HG03097 (cell line): ENCODE results near the gene BCL6B.

Experiments
- ATAC-seq: cut with Tn5 transposase; IDR thresholded peaks from one replicate; pipeline ENCODE4 v1.9.1; 2021; ENCODE audit not compliant: unreplicated experiment, low FRiP score

The BCL6B gene

DNA sequence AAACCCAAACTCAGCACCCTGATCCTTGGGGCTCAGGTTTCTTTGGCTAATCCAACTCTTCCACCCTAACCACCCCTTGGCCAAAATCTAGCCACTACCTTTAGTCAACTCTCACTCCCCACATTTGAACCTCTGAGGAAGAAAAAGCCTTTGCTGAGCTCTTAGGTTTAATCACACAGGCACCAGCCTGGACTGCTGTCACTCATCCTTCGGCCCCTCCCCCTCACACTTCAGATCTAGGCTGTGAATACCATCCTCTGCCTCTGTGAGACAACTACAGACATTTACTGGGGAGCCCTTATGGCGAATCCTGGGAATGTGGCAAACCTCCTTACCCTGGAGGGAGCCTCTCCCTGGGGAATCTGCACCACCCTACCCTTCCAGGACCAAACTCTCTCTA is 15.7 kb upstream of the BCL6B start:
- ATAC-seq, result no peak

DNA sequence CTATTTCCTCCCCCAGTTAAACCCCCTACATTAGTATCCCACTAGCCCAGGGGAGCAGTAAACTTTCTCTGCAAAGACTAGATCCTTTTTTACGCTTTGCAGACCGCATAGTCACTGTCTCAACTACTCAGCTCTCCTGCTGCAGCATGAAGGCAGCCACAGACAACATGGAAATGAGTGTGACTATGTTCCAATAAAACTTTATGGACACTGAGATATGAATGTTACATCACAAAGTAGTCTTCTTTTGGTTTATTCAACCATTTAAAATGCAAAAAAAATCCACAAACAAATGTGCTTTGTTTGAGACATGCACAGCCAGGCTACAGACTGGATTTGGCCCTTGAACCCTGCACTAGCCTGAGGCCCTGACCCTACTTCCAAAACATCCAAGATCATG is 12.3 kb upstream of the BCL6B start:
- ATAC-seq, result no peak

GRCh38 chr17:7011415-7011814 is 11.4 kb upstream of the BCL6B start:
- no peak for ATAC-seq

GRCh38 chr17:7011942-7012254 is 11.0 kb upstream of the BCL6B start:
- ATAC-seq, result no peak

GRCh38 chr17:7014261-7014994 is 8.4 kb upstream of the BCL6B start:
- peak; percentile 76 for ATAC-seq

- ATAC-seq, result peak; percentile 19
These were observed 7.6 kb upstream of the BCL6B start for GRCh38 chr17:7014995-7015958.

GRCh38 chr17:7016418-7016817 is 6.4 kb upstream of the BCL6B start:
- no peak for ATAC-seq

DNA sequence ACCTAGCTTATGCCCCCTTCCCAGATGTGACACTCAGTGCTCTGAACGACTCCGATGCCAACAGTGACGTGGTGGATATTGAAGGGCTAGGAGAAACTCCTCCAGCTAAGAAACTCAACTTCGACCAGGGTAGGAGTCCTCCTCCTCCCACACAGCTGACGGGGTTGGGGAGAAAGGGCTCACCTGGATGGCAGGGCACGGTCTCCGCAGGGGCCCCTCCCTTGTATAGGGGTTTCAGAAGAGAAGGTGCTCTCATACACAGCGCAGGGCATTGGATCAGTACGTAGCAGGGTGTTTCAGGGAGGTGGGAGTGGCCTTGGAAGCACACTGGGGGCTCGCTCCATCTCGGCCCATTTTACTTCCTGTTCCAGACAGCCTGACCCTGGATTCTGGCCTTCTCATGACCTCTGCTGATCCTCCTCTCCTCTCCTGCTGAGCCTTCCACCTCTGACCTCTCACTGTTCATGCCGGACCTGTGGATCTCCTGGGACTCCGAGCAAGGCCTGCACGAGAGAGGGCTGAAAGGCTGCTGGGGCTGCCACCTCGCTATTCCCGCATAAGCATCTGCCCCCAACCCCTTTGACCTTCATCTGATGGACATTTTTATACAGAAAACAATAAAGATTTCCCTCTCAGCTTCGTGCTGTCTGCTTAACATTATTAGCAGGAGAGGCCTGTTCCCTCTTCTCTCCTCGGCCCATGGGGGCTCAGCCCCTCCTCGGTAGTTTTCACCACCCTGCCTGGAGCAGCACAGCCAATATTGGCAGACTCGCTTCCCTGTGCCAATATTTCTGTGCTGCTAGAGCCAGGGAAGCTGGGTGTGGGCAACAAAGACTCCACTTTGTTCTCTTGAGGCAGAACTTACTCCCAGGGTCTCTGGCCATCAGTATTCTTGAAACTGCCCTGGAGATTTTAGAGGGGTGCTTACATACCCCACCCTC is 5.7 kb upstream of the BCL6B start:
- ATAC-seq, result no peak

DNA sequence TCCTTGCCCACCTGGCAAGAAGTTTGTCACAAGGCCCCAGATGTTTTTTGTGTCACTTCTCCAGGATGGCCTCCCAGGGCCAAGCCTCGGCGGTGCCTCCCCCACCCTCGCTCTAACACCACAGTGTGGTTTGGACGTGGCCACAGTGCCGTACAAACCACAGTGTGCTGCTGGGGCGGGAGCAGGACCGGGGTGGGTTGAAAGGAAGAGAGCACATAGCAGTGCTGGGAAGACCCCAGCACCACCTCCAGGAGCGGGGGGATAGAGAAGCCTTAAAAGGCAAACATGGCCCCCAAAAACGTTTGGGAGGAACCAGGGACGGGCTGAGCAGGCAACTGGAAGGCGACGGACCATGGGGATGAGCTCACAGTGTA is 5.0 kb upstream of the BCL6B start:
- ATAC-seq, result no peak

DNA sequence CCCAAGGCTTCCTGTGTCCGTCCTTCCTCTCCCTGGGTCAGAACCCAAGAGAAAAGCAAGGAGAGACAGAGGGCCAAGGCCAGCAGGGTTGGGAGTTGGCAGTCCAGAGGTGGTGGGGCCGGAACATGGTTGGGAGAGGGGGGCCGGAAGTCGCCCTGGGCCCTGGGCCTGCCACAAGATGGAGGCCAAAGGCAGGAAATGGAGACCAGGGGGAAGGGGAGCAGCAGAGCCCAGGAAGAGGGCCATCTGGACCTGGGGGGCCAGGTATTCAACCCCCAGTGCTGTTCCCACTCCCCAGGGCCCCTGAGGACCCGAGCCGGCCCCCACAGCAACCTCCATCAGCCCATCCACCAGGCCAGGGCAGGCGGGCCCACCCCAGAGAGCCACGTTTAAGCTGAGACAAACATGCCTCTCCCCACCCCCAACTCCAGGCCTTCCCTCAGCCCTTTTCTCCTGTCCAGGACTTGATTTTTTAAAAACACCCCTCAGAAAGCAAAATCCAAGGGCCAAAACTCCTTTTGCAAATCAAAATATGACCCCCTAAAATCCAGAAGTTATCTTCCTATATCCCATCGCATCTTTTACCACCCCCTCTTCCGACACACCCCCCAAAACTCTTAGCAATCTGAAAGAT is 4.4 kb upstream of the BCL6B start:
- no peak for ATAC-seq

DNA sequence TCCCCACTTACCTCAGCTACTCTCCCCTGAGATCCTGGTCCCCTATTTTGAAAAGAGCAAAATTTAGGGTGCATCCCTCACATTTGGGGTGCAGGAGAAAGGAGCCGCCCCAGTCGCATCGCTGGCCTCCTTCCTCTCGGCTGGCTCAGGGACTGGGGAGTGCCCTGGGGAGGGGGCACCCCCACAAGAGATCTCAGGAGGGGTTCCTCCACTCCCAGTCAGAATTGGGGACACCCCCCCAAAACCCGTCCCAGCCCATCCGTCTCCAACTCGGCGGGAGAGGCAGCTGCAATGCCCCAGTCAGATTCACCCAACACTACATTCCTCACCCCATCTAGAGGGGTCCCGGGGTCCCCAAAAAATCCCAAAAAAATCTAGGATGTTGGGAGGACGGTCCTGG is 3.5 kb upstream of the BCL6B start:
- no peak for ATAC-seq

GRCh38 chr17:7019839-7020519 is 2.9 kb upstream of the BCL6B start:
- no peak for ATAC-seq

DNA sequence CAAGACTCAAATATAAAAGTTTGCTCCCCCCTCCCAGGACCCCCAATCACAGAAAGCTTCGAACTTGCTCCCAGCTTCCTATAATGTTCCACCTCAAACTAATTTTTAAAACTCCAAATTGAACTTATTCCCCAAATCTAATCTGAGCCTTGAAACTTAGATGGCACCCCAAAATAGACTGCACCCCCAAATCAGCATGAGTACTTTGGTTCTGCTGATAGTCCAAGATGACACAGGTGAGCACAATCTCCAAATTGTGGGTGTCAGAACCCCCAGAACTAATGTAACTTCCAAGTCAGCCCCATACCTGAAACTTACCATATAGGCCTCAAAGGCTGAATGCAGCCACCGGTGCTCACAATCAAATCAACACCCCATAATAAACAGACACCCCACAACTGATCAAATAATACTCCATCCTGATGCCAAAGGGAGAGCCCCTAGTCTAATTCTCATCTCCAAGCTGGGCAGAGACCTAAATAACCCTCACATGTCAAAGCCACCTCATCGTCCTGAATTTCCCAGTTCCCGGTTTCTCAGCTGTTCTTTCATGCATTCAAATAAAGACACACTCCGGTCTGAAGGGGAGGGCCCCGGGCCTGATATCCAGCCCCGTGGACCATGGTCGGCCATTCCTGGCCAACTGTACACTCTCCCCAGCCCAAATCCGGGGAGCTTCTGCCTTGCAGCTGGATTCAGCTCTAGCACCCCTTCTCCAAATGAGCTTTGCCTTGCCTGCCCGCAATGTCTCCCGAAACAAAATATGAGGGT is 1.8 kb upstream of the BCL6B start:
- ATAC-seq, result no peak

DNA sequence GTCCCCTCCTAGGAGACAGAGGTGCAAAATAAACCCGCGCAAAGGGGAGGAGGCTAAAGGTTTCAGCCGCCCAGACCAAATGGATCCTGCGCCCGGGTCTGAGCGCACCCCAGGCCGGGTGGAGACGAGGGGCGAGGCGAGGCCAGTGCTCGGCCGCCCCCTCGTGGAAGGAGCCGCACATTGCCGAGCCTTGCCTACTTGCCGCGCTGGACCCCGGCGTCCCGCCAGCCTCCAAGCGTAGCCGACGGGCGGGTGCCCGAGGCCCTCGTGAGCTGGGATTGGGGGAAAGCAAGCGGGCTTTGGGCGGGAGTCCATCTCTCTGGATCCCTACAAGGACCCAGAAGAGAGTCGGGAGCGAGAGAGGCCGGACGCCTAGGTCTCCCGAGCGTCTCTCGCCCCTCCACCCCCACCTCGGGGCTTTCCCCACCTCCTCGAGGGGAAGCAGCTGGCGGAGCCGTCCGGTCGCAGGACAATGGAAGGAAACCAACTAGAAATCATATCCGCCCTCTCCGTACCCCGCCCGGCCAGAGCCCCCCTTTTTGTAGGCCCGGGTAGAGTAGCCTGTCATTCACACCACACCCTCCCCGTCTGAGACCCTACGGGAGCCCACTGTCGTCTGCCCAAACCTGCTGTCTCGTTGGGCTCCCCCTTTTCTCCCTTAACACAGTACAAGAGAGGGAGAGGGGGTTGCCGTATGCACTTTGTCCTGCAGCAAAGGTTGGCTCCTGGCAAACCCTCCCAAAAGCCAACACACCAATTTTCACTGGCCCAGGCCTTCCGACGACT is 664 bp upstream of the BCL6B start:
- ATAC-seq, result peak; percentile 60

GRCh38 chr17:7023576-7024401 is 939 bp downstream of the BCL6B start:
- ATAC-seq, result no peak

DNA sequence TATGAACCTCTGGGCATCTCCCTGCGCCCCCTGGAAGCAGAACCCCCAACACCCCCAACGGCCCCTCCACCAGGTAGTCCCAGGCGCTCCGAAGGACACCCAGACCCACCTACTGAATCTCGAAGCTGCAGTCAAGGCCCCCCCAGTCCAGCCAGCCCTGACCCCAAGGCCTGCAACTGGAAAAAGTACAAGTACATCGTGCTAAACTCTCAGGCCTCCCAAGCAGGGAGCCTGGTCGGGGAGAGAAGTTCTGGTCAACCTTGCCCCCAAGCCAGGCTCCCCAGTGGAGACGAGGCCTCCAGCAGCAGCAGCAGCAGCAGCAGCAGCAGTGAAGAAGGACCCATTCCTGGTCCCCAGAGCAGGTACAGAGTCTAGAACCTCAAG is 1.5 kb downstream of the BCL6B start:
- no peak for ATAC-seq

DNA sequence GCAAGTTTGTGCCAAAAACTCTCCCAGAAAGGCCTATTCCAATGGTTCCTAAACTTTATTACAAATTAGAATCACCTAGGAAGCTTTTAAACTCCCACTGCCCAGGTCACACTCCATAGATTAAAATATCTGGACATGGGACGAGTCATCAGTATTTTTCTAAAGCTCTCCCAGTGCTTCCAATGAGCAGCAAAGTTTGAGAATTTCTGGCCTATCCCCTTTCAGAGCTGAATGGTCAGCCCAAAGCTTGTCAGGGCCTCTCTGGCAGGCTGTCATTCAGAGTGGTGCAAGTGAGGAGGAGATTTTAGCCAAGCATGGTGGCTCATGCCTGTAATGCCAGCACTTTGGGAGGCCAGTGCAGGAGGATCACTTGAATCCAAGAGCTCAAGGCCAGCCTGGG is 2.4 kb downstream of the BCL6B start:
- ATAC-seq, result no peak
